Keratinocyte (primary cell): Measurements from ENCODE around the gene NUDT3. TPM values are rescaled to one million over a fixed set of nuclear protein-coding genes. Genes with fewer than 3 reads are reported as not detected.

Source experiments
- DNase-seq: peaks from one replicate; pipeline ENCODE4 v3.0.0-alpha.2; 2011; ENCODE audit warnings: low read depth, missing footprints, low spot score
- FAIRE-seq: peaks from 2 replicates; lab custom pipeline; 2011; peaks lifted over from hg19 to GRCh38; lab: Jason Lieb, UNC
- H2AFZ ChIP-seq: 2 replicates; pipeline ENCODE4 v1.6.0; 2012; ENCODE audit warnings: low read length, control low read depth, inconsistent platforms; ENCODE audit not compliant: control insufficient read depth
- H3K27ac ChIP-seq: 2 replicates; pipeline ENCODE4 v1.5.1; 2011; ENCODE audit warnings: low read length; ENCODE audit not compliant: control insufficient read depth, insufficient read depth
- H3K27me3 ChIP-seq: 3 replicates; pipeline ENCODE4 v1.6.0; 2011; ENCODE audit warnings: low read length; ENCODE audit not compliant: control insufficient read depth, insufficient read depth; ENCODE audit errors: extremely low read depth
- H3K36me3 ChIP-seq, 2 experiments: 2 replicates in 1 of 2; 3 replicates in 1 of 2; pipeline ENCODE4 v1.5.1; 2011; ENCODE audit warnings: low read length in 2 of 2, mild to moderate bottlenecking in 1 of 2; ENCODE audit not compliant: control insufficient read depth in 2 of 2, insufficient read depth in 2 of 2; ENCODE audit errors: extremely low read depth in 1 of 2
- H3K4me1 ChIP-seq: 3 replicates; pipeline ENCODE4 v1.5.1; 2011; ENCODE audit warnings: low read length; ENCODE audit not compliant: control insufficient read depth, insufficient read depth; ENCODE audit errors: extremely low read depth
- H3K4me2 ChIP-seq: 3 replicates; pipeline ENCODE4 v1.6.0; 2011; ENCODE audit warnings: low read depth, low read length; ENCODE audit not compliant: control insufficient read depth, insufficient read depth; ENCODE audit errors: extremely low read depth
- H3K4me3 ChIP-seq, 3 experiments: fragments of 200-600 bp in 1 of 3; sonication (generic) in 1 of 3; 2 replicates in 2 of 3; 3 replicates in 1 of 3; pipeline ENCODE4 v1.5.1; 2011 to 2016; ENCODE audit warnings: low read length in 3 of 3, mild to moderate bottlenecking in 3 of 3, control low read depth in 2 of 3, inconsistent platforms in 1 of 3, low read depth in 1 of 3, mixed read lengths in 1 of 3, mixed run types in 1 of 3, moderate library complexity in 1 of 3; ENCODE audit not compliant: control insufficient read depth in 2 of 3, insufficient read depth in 2 of 3; ENCODE audit errors: extremely low read depth in 1 of 3
- H3K79me2 ChIP-seq: 2 replicates; pipeline ENCODE4 v1.6.0; 2012; ENCODE audit warnings: low read length; ENCODE audit not compliant: control insufficient read depth, insufficient read depth
- H3K9ac ChIP-seq: 3 replicates; pipeline ENCODE4 v1.6.0; 2011; ENCODE audit warnings: low read length; ENCODE audit not compliant: control insufficient read depth, insufficient read depth; ENCODE audit errors: extremely low read depth
- H3K9me1 ChIP-seq: 3 replicates; pipeline ENCODE4 v1.6.0; 2011; ENCODE audit warnings: low read length; ENCODE audit not compliant: control insufficient read depth, insufficient read depth; ENCODE audit errors: extremely low read depth
- H3K9me3 ChIP-seq: 2 replicates; pipeline ENCODE4 v1.5.1; 2012; ENCODE audit warnings: low read depth, low read length; ENCODE audit not compliant: control insufficient read depth
- H4K20me1 ChIP-seq: 3 replicates; pipeline ENCODE4 v1.6.0; 2011; ENCODE audit warnings: low read length; ENCODE audit not compliant: control insufficient read depth, insufficient read depth; ENCODE audit errors: extremely low read depth
- CTCF ChIP-seq, 3 experiments: IDR thresholded peaks in 1 of 3; conservative IDR thresholded peaks in 1 of 3; optimal IDR thresholded peaks in 1 of 3; 2 replicates in 2 of 3; 3 replicates in 1 of 3; pipeline versions ENCODE3 to v1.5.1; 2011; ENCODE audit warnings: low read length in 3 of 3, mild to moderate bottlenecking in 3 of 3, moderate library complexity in 2 of 3, control low read depth in 1 of 3, inconsistent platforms in 1 of 3; ENCODE audit not compliant: insufficient read depth in 2 of 3; ENCODE audit errors: extremely low read depth in 1 of 3
- EZH2 ChIP-seq: IDR thresholded peaks from one replicate; pipeline ENCODE4 v1.6.1; 2012; ENCODE audit warnings: inconsistent platforms, mild to moderate bottlenecking, low read length, moderate library complexity
- dilution Hi-C: fragments of 300-500 bp; cut with MboI; formaldehyde crosslinking; loops from one replicate; pipeline ENCODE4 v1.7.0; 2020; ENCODE audit warnings: low sequenced_read_pairs; ENCODE audit not compliant: extremely low pct_ligation_motif_present
- polyA plus RNA-seq, 5 experiments: library from polyadenylated mRNA; depleted of rRNA in 3 of 5; stranded (reverse) in 3 of 5; stranded (forward) in 1 of 5; unstranded in 1 of 5; fragments of >200 nt; gene quantifications; 1 replicate in 1 of 5; 2 replicates in 3 of 5; 3 replicates in 1 of 5; pipeline versions ENCODE4 v1.2.1 to v1.2.3, GENCODE V29; 2011 to 2012; ENCODE audit warnings: missing spikeins in 2 of 5, low read depth in 1 of 5, low replicate concordance in 1 of 5

The NUDT3 gene
- polyA plus RNA-seq, 1 donor (not counting 4 experiments of a cell fraction or from before 2014, with no cell fraction given) = 16.5 TPM

GRCh38 chr6:34370361-34370760 is 22.1 kb downstream of the NUDT3 start:
- Histone ChIP-seq H3K36me3 (no peaks in the 10 kb centered on the region), H3K27ac (no peak overlapping the region), H3K4me3 (no peak overlapping the region), H2AFZ (no peak overlapping the region), H3K79me2 (peaks cover 61% of the 10 kb centered on the region), H3K9me3 (no peaks in the 10 kb centered on the region), H4K20me1 (peaks cover 5% of the 10 kb centered on the region), H3K4me2 (no peak overlapping the region), H3K9ac (no peak overlapping the region), H3K27me3 (no peaks in the 10 kb centered on the region), H3K4me1 (no peaks in the 10 kb centered on the region), H3K9me1 (peaks cover 4% of the 10 kb centered on the region)
- TF ChIP-seq CTCF (optimal IDR thresholded peaks at IDR 0.05 in 1 of 3, IDR thresholded peaks at IDR 0.05 in 1 of 3, conservative IDR thresholded peaks at IDR 0.05 in 1 of 3; ENCODE audit: extremely low read depth in 1 of 3, insufficient read depth in 2 of 3, low read length in 3 of 3) (no peak), EZH2 (no peak)
- no peak for DNase-seq
- dilution Hi-C loops = no loop called here
- FAIRE-seq = no peak

GRCh38 chr6:34369385-34369784 is 23.1 kb downstream of the NUDT3 start:
- Histone ChIP-seq H3K9ac (no peak overlapping the region), H3K9me3 (no peaks in the 10 kb centered on the region), H3K4me2 (no peak overlapping the region), H3K27ac (no peak overlapping the region), H4K20me1 (peaks cover 5% of the 10 kb centered on the region), H3K9me1 (peaks cover 4% of the 10 kb centered on the region), H3K4me3 (no peak overlapping the region), H2AFZ (no peak overlapping the region), H3K36me3 (no peaks in the 10 kb centered on the region), H3K4me1 (no peaks in the 10 kb centered on the region), H3K79me2 (peaks cover 56% of the 10 kb centered on the region), H3K27me3 (no peaks in the 10 kb centered on the region)
- no peak for FAIRE-seq
- no peak for TF ChIP-seq CTCF (optimal IDR thresholded peaks at IDR 0.05 in 1 of 3, IDR thresholded peaks at IDR 0.05 in 1 of 3, conservative IDR thresholded peaks at IDR 0.05 in 1 of 3; ENCODE audit: extremely low read depth in 1 of 3, insufficient read depth in 2 of 3, low read length in 3 of 3)
- no peak for TF ChIP-seq EZH2
- DNase-seq = no peak
- dilution Hi-C loops = no loop called here
